ENCODE data around the gene GAB2.

Gene GAB2

DNA sequence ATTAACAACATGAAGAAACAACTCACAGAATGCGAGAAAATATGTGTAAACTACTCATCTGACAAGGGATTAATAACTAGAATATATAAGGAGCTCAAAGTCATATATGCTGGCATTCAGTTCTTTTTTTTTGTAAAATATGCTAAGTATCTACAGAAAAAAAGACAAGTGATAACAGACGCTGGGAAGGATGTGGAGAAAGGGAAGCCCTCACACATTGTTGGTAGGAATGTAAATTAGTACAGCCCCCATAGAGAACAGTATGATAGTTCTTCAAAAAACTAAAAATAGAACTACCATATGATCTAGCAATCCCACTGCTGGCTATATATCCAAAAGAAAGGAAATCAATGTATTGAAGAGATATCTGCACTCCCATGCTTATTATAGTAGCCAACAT is 13.8 kb downstream of the GAB2 start:
- no peaks in the 10 kb centered on the region for H3K4me1 ChIP-seq (ENCODE audit: control insufficient read depth, insufficient read depth, low read length, poor library complexity, severe bottlenecking)
- H3K4me3 ChIP-seq (ENCODE audit: insufficient read depth, low read depth, low read length, poor library complexity, severe bottlenecking) = no peak overlapping the region
- H3K36me3 ChIP-seq (ENCODE audit: control insufficient read depth, insufficient read depth, low read length) = no peaks in the 10 kb centered on the region
- H3K27ac ChIP-seq (ENCODE audit: insufficient read depth, low read length, poor library complexity, severe bottlenecking) = no peak overlapping the region
- no peak for DNase-seq
- no peaks in the 10 kb centered on the region for H3K9me3 ChIP-seq (ENCODE audit: control insufficient read depth, low read length)
- H3K27me3 ChIP-seq (replicated peaks; ENCODE audit: control insufficient read depth, insufficient read depth, low read length, poor library complexity, severe bottlenecking) = no peaks in the 10 kb centered on the region

GRCh38 chr11:78402847-78403246 is 14.8 kb downstream of the GAB2 start:
- Histone ChIP-seq H3K4me3 (ENCODE audit: insufficient read depth, low read depth, low read length, poor library complexity, severe bottlenecking) (no peak overlapping the region), H3K9me3 (ENCODE audit: control insufficient read depth, low read length) (no peaks in the 10 kb centered on the region), H3K4me1 (ENCODE audit: control insufficient read depth, insufficient read depth, low read length, poor library complexity, severe bottlenecking) (no peaks in the 10 kb centered on the region), H3K27me3 (replicated peaks; ENCODE audit: control insufficient read depth, insufficient read depth, low read length, poor library complexity, severe bottlenecking) (no peaks in the 10 kb centered on the region), H3K36me3 (ENCODE audit: control insufficient read depth, insufficient read depth, low read length) (no peaks in the 10 kb centered on the region), H3K27ac (ENCODE audit: insufficient read depth, low read length, poor library complexity, severe bottlenecking) (no peak overlapping the region)
- no peak for DNase-seq

DNA sequence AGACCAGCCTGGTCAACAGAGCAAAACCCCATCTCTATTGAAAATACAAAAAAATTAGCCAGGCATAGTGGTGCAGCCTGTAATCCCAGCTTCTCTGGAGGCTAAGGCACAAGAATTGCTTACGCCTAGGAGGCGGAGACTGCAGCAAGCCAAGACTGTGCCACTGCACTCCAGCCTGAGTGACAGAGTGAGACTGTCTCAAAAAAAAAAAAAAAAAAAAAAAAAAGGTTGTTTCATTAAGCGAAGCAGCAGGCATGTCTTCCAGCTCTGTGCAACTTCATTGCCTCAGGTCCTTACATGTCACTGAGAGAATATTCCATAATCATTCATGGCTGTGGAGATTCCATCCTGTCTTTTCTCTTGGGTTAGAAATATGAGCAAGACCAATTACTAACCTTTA is 16.9 kb downstream of the GAB2 start:
- Histone ChIP-seq H3K4me1 (ENCODE audit: control insufficient read depth, insufficient read depth, low read length, poor library complexity, severe bottlenecking) (no peaks in the 10 kb centered on the region), H3K9me3 (ENCODE audit: control insufficient read depth, low read length) (no peaks in the 10 kb centered on the region), H3K4me3 (ENCODE audit: insufficient read depth, low read depth, low read length, poor library complexity, severe bottlenecking) (no peak overlapping the region), H3K27ac (ENCODE audit: insufficient read depth, low read length, poor library complexity, severe bottlenecking) (no peak overlapping the region), H3K36me3 (ENCODE audit: control insufficient read depth, insufficient read depth, low read length) (no peaks in the 10 kb centered on the region), H3K27me3 (replicated peaks; ENCODE audit: control insufficient read depth, insufficient read depth, low read length, poor library complexity, severe bottlenecking) (no peaks in the 10 kb centered on the region)
- no peak for DNase-seq

GRCh38 chr11:78400116-78400515 is 17.5 kb downstream of the GAB2 start:
- H3K27ac ChIP-seq (ENCODE audit: insufficient read depth, low read length, poor library complexity, severe bottlenecking) = no peak overlapping the region
- H3K9me3 ChIP-seq (ENCODE audit: control insufficient read depth, low read length) = no peaks in the 10 kb centered on the region
- DNase-seq = no peak
- no peaks in the 10 kb centered on the region for H3K4me1 ChIP-seq (ENCODE audit: control insufficient read depth, insufficient read depth, low read length, poor library complexity, severe bottlenecking)
- H3K4me3 ChIP-seq (ENCODE audit: insufficient read depth, low read depth, low read length, poor library complexity, severe bottlenecking) = no peak overlapping the region
- H3K27me3 ChIP-seq (replicated peaks; ENCODE audit: control insufficient read depth, insufficient read depth, low read length, poor library complexity, severe bottlenecking) = no peaks in the 10 kb centered on the region
- no peaks in the 10 kb centered on the region for H3K36me3 ChIP-seq (ENCODE audit: control insufficient read depth, insufficient read depth, low read length)

- no peaks in the 10 kb centered on the region for H3K4me1 ChIP-seq (ENCODE audit: control insufficient read depth, insufficient read depth, low read length, poor library complexity, severe bottlenecking)
These were observed 18.5 kb downstream of the GAB2 start for GRCh38 chr11:78399136-78399535.

DNA sequence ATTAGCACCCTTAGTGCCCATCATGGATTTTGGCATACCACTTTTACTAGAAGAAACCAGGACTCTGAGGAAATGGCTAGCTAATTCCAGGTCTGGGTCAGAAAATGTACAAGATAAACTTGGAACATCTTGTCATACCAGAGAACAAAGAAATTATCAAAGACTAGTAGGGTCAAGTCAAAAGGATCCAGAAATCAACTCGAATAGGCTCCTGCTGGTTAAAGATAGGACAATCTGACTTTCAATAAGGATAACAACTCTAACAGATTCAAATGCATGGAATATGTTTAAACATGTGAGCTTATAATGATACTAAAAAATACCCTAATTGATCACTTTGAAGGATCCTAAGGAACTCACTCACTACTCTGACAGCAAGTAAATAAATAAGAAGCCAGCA is 18.9 kb downstream of the GAB2 start:
- H3K4me1 ChIP-seq (ENCODE audit: control insufficient read depth, insufficient read depth, low read length, poor library complexity, severe bottlenecking) = no peaks in the 10 kb centered on the region
- no peak overlapping the region for H3K27ac ChIP-seq (ENCODE audit: insufficient read depth, low read length, poor library complexity, severe bottlenecking)

More at GRCh38 chr11:78399136-78399535, 18.5 kb downstream of the GAB2 start:
- Histone ChIP-seq H3K9me3 (ENCODE audit: control insufficient read depth, low read length) (no peaks in the 10 kb centered on the region), H3K27ac (ENCODE audit: insufficient read depth, low read length, poor library complexity, severe bottlenecking) (no peak overlapping the region), H3K36me3 (ENCODE audit: control insufficient read depth, insufficient read depth, low read length) (no peaks in the 10 kb centered on the region), H3K4me3 (ENCODE audit: insufficient read depth, low read depth, low read length, poor library complexity, severe bottlenecking) (no peak overlapping the region), H3K27me3 (replicated peaks; ENCODE audit: control insufficient read depth, insufficient read depth, low read length, poor library complexity, severe bottlenecking) (no peaks in the 10 kb centered on the region)
- DNase-seq = no peak

DNA sequence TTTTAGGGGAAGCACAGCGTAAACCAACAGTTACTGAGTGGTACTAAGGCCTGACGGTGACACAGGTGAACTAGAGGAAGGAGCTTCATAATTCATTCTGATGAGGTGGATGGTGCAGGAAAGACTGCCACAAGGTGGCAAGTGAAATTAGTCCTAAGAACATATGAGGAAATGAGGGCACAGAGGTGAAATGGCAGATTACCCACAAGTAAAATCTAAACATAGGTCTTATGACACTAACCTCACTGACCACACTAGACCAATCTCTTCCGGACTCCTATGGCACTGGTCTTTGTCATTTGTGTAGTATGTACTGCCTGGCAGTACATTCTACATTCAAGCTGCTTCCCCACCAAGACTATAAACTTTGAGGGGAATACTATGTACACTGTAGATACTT is 20.2 kb downstream of the GAB2 start:
- no peak overlapping the region for H3K27ac ChIP-seq (ENCODE audit: insufficient read depth, low read length, poor library complexity, severe bottlenecking)
- H3K4me3 ChIP-seq (ENCODE audit: insufficient read depth, low read depth, low read length, poor library complexity, severe bottlenecking) = no peak overlapping the region

More for the DNA sequence above, 18.9 kb downstream of the GAB2 start:
- Histone ChIP-seq H3K27me3 (replicated peaks; ENCODE audit: control insufficient read depth, insufficient read depth, low read length, poor library complexity, severe bottlenecking) (no peaks in the 10 kb centered on the region), H3K4me3 (ENCODE audit: insufficient read depth, low read depth, low read length, poor library complexity, severe bottlenecking) (no peak overlapping the region), H3K9me3 (ENCODE audit: control insufficient read depth, low read length) (no peaks in the 10 kb centered on the region), H3K36me3 (ENCODE audit: control insufficient read depth, insufficient read depth, low read length) (no peaks in the 10 kb centered on the region)
- no peak for DNase-seq

DNA sequence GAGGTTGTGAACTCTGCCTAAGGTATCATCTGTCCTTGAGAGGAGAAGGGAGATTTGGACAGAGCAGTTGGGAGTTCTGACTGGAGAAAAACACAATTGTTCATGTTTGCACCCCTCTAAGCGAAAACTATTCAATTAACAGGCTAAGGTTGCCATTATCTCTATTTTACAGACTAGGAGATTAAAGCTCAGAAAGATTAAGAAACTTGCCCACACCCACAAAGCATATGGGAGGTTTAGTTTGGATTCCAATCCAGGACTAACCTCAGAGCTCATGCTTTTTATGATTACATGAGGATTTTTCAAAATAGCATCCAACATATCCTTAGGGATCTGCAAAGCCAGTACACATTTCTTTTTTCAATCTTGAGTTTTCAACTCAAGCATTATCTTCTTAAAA is 22.0 kb downstream of the GAB2 start:
- H3K36me3 ChIP-seq (ENCODE audit: control insufficient read depth, insufficient read depth, low read length) = no peaks in the 10 kb centered on the region
- DNase-seq = no peak
- H3K4me1 ChIP-seq (ENCODE audit: control insufficient read depth, insufficient read depth, low read length, poor library complexity, severe bottlenecking) = no peaks in the 10 kb centered on the region
- no peaks in the 10 kb centered on the region for H3K27me3 ChIP-seq (replicated peaks; ENCODE audit: control insufficient read depth, insufficient read depth, low read length, poor library complexity, severe bottlenecking)
- H3K27ac ChIP-seq (ENCODE audit: insufficient read depth, low read length, poor library complexity, severe bottlenecking) = no peak overlapping the region
- H3K9me3 ChIP-seq (ENCODE audit: control insufficient read depth, low read length) = no peaks in the 10 kb centered on the region
- no peak overlapping the region for H3K4me3 ChIP-seq (ENCODE audit: insufficient read depth, low read depth, low read length, poor library complexity, severe bottlenecking)

More for the DNA sequence above, 20.2 kb downstream of the GAB2 start:
- H3K27me3 ChIP-seq (replicated peaks; ENCODE audit: control insufficient read depth, insufficient read depth, low read length, poor library complexity, severe bottlenecking) = no peaks in the 10 kb centered on the region
- H3K36me3 ChIP-seq (ENCODE audit: control insufficient read depth, insufficient read depth, low read length) = no peaks in the 10 kb centered on the region
- DNase-seq = no peak
- no peaks in the 10 kb centered on the region for H3K9me3 ChIP-seq (ENCODE audit: control insufficient read depth, low read length)
- H3K4me1 ChIP-seq (ENCODE audit: control insufficient read depth, insufficient read depth, low read length, poor library complexity, severe bottlenecking) = no peaks in the 10 kb centered on the region

DNA sequence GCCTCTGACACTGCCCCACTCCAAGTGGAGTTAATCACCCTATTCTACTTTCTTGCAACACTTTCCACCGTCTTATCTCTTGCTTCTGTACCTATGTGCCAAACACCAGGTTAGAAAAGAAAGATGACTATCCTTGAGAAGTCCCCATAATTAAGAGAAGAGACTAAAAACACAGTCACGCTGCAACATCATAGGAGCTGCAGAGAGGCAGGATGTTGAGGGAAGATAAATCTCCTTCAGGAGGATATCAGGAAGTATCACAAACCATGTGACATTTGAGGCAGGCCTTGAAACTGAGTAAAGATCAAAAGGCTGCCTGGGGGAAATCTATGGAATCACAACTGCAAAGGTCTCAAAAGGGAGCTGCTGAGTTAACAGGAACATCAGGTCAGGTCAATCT is 24.8 kb downstream of the GAB2 start:
- Histone ChIP-seq H3K36me3 (ENCODE audit: control insufficient read depth, insufficient read depth, low read length) (no peaks in the 10 kb centered on the region), H3K27ac (ENCODE audit: insufficient read depth, low read length, poor library complexity, severe bottlenecking) (no peak overlapping the region), H3K4me1 (ENCODE audit: control insufficient read depth, insufficient read depth, low read length, poor library complexity, severe bottlenecking) (no peaks in the 10 kb centered on the region), H3K27me3 (replicated peaks; ENCODE audit: control insufficient read depth, insufficient read depth, low read length, poor library complexity, severe bottlenecking) (no peaks in the 10 kb centered on the region), H3K4me3 (ENCODE audit: insufficient read depth, low read depth, low read length, poor library complexity, severe bottlenecking) (no peak overlapping the region), H3K9me3 (ENCODE audit: control insufficient read depth, low read length) (no peaks in the 10 kb centered on the region)
- DNase-seq = no peak

DNA sequence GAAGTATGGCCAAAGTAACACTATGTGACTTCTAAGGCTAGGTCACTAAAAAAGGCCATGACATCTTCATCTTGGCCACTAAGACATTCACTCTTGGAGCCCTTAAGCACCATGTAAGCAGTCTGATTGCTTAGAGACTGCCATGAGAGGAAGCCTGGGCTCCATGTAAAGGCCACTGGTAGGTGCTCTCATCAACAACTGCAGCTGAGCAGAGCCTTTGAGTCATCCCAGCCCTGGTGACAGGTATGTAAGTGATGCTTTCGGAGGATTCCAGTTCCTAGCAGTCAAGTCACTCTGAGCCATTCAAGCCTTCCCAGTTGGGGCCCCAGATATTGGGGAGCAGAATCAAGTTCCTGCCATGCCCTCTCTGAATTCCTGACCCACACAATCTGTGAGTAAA is 26.2 kb downstream of the GAB2 start:
- H3K27ac ChIP-seq (ENCODE audit: insufficient read depth, low read length, poor library complexity, severe bottlenecking) = no peak overlapping the region
- no peaks in the 10 kb centered on the region for H3K9me3 ChIP-seq (ENCODE audit: control insufficient read depth, low read length)
- DNase-seq = no peak
- no peaks in the 10 kb centered on the region for H3K4me1 ChIP-seq (ENCODE audit: control insufficient read depth, insufficient read depth, low read length, poor library complexity, severe bottlenecking)
- H3K4me3 ChIP-seq (ENCODE audit: insufficient read depth, low read depth, low read length, poor library complexity, severe bottlenecking) = no peak overlapping the region
- no peaks in the 10 kb centered on the region for H3K27me3 ChIP-seq (replicated peaks; ENCODE audit: control insufficient read depth, insufficient read depth, low read length, poor library complexity, severe bottlenecking)
- no peaks in the 10 kb centered on the region for H3K36me3 ChIP-seq (ENCODE audit: control insufficient read depth, insufficient read depth, low read length)

- Histone ChIP-seq H3K4me1 (ENCODE audit: control insufficient read depth, insufficient read depth, low read length, poor library complexity, severe bottlenecking) (no peaks in the 10 kb centered on the region), H3K27me3 (replicated peaks; ENCODE audit: control insufficient read depth, insufficient read depth, low read length, poor library complexity, severe bottlenecking) (no peaks in the 10 kb centered on the region), H3K27ac (ENCODE audit: insufficient read depth, low read length, poor library complexity, severe bottlenecking) (no peak overlapping the region), H3K9me3 (ENCODE audit: control insufficient read depth, low read length) (no peaks in the 10 kb centered on the region), H3K36me3 (ENCODE audit: control insufficient read depth, insufficient read depth, low read length) (no peaks in the 10 kb centered on the region), H3K4me3 (ENCODE audit: insufficient read depth, low read depth, low read length, poor library complexity, severe bottlenecking) (no peak overlapping the region)
- DNase-seq = no peak
These were observed 26.8 kb downstream of the GAB2 start for GRCh38 chr11:78390809-78391208.
